HEK293 (cell line): ENCODE data around the gene KYAT1.
A peak's percentile ranks its signal among the peaks of the same experiment; 100 is the strongest.

Source experiments
- BCL11A ChIP-seq: fragments of 450-650 bp; formaldehyde crosslinking; IDR thresholded peaks from 2 replicates; pipeline ENCODE4 v1.5.1; 2016; ENCODE audit warnings: low read depth, missing biosample characterization, missing genetic modification characterization
- EGR2 ChIP-seq: fragments of 450-650 bp; formaldehyde crosslinking; IDR thresholded peaks from 2 replicates; pipeline ENCODE4 v1.5.1; 2016; ENCODE audit warnings: low read depth, missing biosample characterization, missing genetic modification characterization
- FEZF1 ChIP-seq: fragments of 450-650 bp; formaldehyde crosslinking; IDR thresholded peaks from 2 replicates; pipeline ENCODE4 v1.5.1; 2016; ENCODE audit warnings: missing biosample characterization, missing genetic modification characterization
- KLF10 ChIP-seq: fragments of 450-650 bp; IDR thresholded peaks from 2 replicates; pipeline ENCODE4 v1.5.1; 2018; ENCODE audit warnings: missing biosample characterization, mild to moderate bottlenecking, missing genetic modification characterization
- WT1 ChIP-seq: fragments of 450-650 bp; formaldehyde crosslinking; IDR thresholded peaks from 2 replicates; pipeline ENCODE4 v1.5.1; 2016; ENCODE audit warnings: missing biosample characterization, missing genetic modification characterization
- YY2 ChIP-seq: fragments of 450-650 bp; formaldehyde crosslinking; IDR thresholded peaks from 2 replicates; pipeline ENCODE4 v1.5.1; 2016; ENCODE audit warnings: missing biosample characterization, missing genetic modification characterization
- ZBTB20 ChIP-seq: fragments of 450-650 bp; formaldehyde crosslinking; IDR thresholded peaks from 2 replicates; pipeline ENCODE4 v1.5.1; 2016; ENCODE audit warnings: missing biosample characterization, missing genetic modification characterization
- ZBTB7A ChIP-seq: fragments of 450-650 bp; formaldehyde crosslinking; IDR thresholded peaks from 2 replicates; pipeline ENCODE4 v1.5.1; 2016; ENCODE audit warnings: low read depth, missing biosample characterization, missing genetic modification characterization
- ZBTB8A ChIP-seq: fragments of 450-650 bp; formaldehyde crosslinking; IDR thresholded peaks from 2 replicates; pipeline ENCODE4 v1.5.1; 2016; ENCODE audit warnings: missing biosample characterization, missing genetic modification characterization
- ZNF146 ChIP-seq: fragments of 450-650 bp; formaldehyde crosslinking; IDR thresholded peaks from 2 replicates; pipeline ENCODE4 v1.5.1; 2016; ENCODE audit warnings: missing biosample characterization, missing genetic modification characterization
- ZNF175 ChIP-seq: fragments of 450-650 bp; formaldehyde crosslinking; IDR thresholded peaks from 2 replicates; pipeline ENCODE4 v1.5.1; 2016; ENCODE audit warnings: missing biosample characterization, missing genetic modification characterization
- ZNF2 ChIP-seq: fragments of 450-650 bp; formaldehyde crosslinking; IDR thresholded peaks from 2 replicates; pipeline ENCODE4 v1.5.1; 2016; ENCODE audit warnings: missing biosample characterization, missing genetic modification characterization
- ZNF202 ChIP-seq: fragments of 450-650 bp; formaldehyde crosslinking; IDR thresholded peaks from 2 replicates; pipeline ENCODE4 v1.5.1; 2016; ENCODE audit warnings: missing biosample characterization, missing genetic modification characterization, borderline replicate concordance
- ZNF521 ChIP-seq: fragments of 450-650 bp; formaldehyde crosslinking; IDR thresholded peaks from 2 replicates; pipeline ENCODE4 v1.5.1; 2017; ENCODE audit warnings: missing biosample characterization, mild to moderate bottlenecking, missing genetic modification characterization
- ZNF555 ChIP-seq: fragments of 450-650 bp; formaldehyde crosslinking; conservative IDR thresholded peaks from 2 replicates; pipeline ENCODE4 v1.5.1; 2017; ENCODE audit warnings: missing biosample characterization, mild to moderate bottlenecking, missing genetic modification characterization, inconsistent platforms
- ZNF670 ChIP-seq: fragments of 450-650 bp; formaldehyde crosslinking; IDR thresholded peaks from 2 replicates; pipeline ENCODE4 v1.5.1; 2016; ENCODE audit warnings: missing biosample characterization, missing genetic modification characterization, low read depth
- ZNF76 ChIP-seq: fragments of 450-650 bp; formaldehyde crosslinking; IDR thresholded peaks from 2 replicates; pipeline ENCODE4; 2016; ENCODE audit warnings: low read depth, missing biosample characterization, missing genetic modification characterization, borderline replicate concordance
- ZSCAN16 ChIP-seq: fragments of 450-650 bp; formaldehyde crosslinking; IDR thresholded peaks from 2 replicates; pipeline ENCODE4 v1.5.1; 2016; ENCODE audit warnings: missing biosample characterization, missing genetic modification characterization
- TF ChIP-seq, protein P1 (sequence below): fragments of 450-650 bp; formaldehyde crosslinking; conservative IDR thresholded peaks from 2 replicates; pipeline ENCODE4 v1.5.1; 2016; ENCODE audit warnings: low read depth, missing biosample characterization, missing genetic modification characterization
- TF ChIP-seq, protein P2 (sequence below): IDR thresholded peaks from 2 replicates; pipeline ENCODE4 v1.6.1; 2011; ENCODE audit warnings: mild to moderate bottlenecking, low read depth, low read length, borderline replicate concordance
- TF ChIP-seq, protein P3 (sequence below): fragments of 450-650 bp; formaldehyde crosslinking; IDR thresholded peaks from 2 replicates; pipeline ENCODE4 v1.5.1; 2016; ENCODE audit warnings: missing biosample characterization, missing genetic modification characterization
- TF ChIP-seq, protein P4 (sequence below): fragments of 450-650 bp; formaldehyde crosslinking; IDR thresholded peaks from 2 replicates; pipeline ENCODE4 v1.5.1; 2016; ENCODE audit warnings: missing biosample characterization, missing genetic modification characterization
- TF ChIP-seq, protein P5 (sequence below): fragments of 450-650 bp; formaldehyde crosslinking; IDR thresholded peaks from 2 replicates; pipeline ENCODE4; 2016; ENCODE audit warnings: missing biosample characterization, missing genetic modification characterization
- TF ChIP-seq, protein P6 (sequence below): fragments of 450-650 bp; IDR thresholded peaks from 2 replicates; pipeline ENCODE4 v1.5.1; 2018; ENCODE audit warnings: missing biosample characterization, missing genetic modification characterization
- TF ChIP-seq, protein P7 (sequence below): fragments of 450-650 bp; formaldehyde crosslinking; IDR thresholded peaks from 2 replicates; pipeline ENCODE4 v1.5.1; 2016; ENCODE audit warnings: missing biosample characterization, missing genetic modification characterization

The KYAT1 gene

DNA sequence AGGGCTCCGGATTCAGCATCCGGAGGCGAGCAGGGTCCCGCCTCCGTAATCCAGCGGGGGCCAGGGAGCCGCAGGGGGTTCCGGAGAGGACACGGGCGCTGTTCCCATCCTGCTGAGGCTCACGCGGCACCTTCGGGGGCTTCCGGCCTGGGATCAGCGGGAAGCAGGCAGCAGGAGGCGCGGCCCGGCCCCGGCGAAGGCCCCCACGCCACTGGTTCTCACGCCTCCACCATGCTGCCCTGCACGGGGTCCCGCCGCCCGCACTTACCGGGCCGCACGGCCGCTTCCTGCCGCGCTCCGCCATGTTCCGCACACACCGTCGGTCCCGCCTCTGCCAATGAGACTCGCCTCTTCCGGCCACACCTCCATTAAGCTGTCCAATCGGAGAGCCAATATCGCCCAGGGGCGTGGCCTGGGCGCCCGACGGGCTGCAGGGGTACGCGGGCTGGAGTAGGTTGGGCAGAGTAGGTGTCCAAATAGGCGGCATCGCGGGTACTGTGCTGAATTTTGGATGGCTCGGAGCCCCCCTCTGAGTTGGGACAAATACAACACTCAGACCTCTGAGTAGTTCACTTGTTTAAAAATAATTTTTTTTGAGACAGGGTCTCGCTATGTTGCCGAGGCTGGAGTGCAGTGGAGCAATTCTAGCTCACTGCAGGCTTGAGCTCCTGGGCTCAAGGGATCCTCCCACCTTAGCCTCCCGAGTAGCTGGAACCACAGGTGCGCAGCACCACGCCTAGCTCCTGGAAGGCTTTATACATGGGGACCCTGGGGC is 52.1 kb downstream of the KYAT1 start, which contains the start of gene SPOUT1 (continued):
- TF ChIP-seq, protein P1, sequence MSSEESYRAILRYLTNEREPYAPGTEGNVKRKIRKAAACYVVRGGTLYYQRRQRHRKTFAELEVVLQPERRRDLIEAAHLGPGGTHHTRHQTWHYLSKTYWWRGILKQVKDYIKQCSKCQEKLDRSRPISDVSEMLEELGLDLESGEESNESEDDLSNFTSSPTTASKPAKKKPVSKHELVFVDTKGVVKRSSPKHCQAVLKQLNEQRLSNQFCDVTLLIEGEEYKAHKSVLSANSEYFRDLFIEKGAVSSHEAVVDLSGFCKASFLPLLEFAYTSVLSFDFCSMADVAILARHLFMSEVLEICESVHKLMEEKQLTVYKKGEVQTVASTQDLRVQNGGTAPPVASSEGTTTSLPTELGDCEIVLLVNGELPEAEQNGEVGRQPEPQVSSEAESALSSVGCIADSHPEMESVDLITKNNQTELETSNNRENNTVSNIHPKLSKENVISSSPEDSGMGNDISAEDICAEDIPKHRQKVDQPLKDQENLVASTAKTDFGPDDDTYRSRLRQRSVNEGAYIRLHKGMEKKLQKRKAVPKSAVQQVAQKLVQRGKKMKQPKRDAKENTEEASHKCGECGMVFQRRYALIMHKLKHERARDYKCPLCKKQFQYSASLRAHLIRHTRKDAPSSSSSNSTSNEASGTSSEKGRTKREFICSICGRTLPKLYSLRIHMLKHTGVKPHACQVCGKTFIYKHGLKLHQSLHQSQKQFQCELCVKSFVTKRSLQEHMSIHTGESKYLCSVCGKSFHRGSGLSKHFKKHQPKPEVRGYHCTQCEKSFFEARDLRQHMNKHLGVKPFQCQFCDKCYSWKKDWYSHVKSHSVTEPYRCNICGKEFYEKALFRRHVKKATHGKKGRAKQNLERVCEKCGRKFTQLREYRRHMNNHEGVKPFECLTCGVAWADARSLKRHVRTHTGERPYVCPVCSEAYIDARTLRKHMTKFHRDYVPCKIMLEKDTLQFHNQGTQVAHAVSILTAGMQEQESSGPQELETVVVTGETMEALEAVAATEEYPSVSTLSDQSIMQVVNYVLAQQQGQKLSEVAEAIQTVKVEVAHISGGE = peak; percentile 84
- no peak; the same call in 1 of the 2 replicates for TF ChIP-seq WT1 (tag by site-specific recombination)
- no peak for TF ChIP-seq ZNF175 (tag by site-specific recombination)
- TF ChIP-seq, protein P2, sequence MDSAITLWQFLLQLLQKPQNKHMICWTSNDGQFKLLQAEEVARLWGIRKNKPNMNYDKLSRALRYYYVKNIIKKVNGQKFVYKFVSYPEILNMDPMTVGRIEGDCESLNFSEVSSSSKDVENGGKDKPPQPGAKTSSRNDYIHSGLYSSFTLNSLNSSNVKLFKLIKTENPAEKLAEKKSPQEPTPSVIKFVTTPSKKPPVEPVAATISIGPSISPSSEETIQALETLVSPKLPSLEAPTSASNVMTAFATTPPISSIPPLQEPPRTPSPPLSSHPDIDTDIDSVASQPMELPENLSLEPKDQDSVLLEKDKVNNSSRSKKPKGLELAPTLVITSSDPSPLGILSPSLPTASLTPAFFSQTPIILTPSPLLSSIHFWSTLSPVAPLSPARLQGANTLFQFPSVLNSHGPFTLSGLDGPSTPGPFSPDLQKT = no peak
- TF ChIP-seq ZBTB7A (tag by site-specific recombination) = 0 out of 2 replicates have a peak, but pooled peaks have one; percentile 50
- peak; percentile 72; the same call in 1 of the 2 replicates for TF ChIP-seq ZNF76 (tag by site-specific recombination)
- TF ChIP-seq, protein P3, sequence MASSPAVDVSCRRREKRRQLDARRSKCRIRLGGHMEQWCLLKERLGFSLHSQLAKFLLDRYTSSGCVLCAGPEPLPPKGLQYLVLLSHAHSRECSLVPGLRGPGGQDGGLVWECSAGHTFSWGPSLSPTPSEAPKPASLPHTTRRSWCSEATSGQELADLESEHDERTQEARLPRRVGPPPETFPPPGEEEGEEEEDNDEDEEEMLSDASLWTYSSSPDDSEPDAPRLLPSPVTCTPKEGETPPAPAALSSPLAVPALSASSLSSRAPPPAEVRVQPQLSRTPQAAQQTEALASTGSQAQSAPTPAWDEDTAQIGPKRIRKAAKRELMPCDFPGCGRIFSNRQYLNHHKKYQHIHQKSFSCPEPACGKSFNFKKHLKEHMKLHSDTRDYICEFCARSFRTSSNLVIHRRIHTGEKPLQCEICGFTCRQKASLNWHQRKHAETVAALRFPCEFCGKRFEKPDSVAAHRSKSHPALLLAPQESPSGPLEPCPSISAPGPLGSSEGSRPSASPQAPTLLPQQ (tag by site-specific recombination) = peak; percentile 59; the same call in 1 of the 2 replicates
- TF ChIP-seq ZBTB20 (tag by site-specific recombination) = peak; percentile 86; the same call in 1 of the 2 replicates
- TF ChIP-seq, protein P4, sequence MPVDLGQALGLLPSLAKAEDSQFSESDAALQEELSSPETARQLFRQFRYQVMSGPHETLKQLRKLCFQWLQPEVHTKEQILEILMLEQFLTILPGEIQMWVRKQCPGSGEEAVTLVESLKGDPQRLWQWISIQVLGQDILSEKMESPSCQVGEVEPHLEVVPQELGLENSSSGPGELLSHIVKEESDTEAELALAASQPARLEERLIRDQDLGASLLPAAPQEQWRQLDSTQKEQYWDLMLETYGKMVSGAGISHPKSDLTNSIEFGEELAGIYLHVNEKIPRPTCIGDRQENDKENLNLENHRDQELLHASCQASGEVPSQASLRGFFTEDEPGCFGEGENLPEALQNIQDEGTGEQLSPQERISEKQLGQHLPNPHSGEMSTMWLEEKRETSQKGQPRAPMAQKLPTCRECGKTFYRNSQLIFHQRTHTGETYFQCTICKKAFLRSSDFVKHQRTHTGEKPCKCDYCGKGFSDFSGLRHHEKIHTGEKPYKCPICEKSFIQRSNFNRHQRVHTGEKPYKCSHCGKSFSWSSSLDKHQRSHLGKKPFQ (tag by site-specific recombination) = no peak
- peak; percentile 100 for TF ChIP-seq ZBTB8A (tag by site-specific recombination)
- peak; percentile 28; the same call in 1 of the 2 replicates for TF ChIP-seq ZNF146 (tag by site-specific recombination)
- no peak for TF ChIP-seq BCL11A (tag by site-specific recombination)
- no peak for TF ChIP-seq FEZF1 (tag by site-specific recombination)
- peak; percentile 84 for TF ChIP-seq EGR2 (tag by site-specific recombination)
- TF ChIP-seq ZNF2 = peak; percentile 78
- no peak for TF ChIP-seq ZNF670 (tag by site-specific recombination)
- no peak for TF ChIP-seq ZNF555 (tag by site-specific recombination)
- TF ChIP-seq ZNF202 (tag by site-specific recombination) = no peak
- peak; percentile 89 for TF ChIP-seq YY2 (tag by site-specific recombination)
- no peak for TF ChIP-seq ZSCAN16 (tag by site-specific recombination)
- TF ChIP-seq ZNF521 (tag by site-specific recombination) = no peak
- TF ChIP-seq, protein P5, sequence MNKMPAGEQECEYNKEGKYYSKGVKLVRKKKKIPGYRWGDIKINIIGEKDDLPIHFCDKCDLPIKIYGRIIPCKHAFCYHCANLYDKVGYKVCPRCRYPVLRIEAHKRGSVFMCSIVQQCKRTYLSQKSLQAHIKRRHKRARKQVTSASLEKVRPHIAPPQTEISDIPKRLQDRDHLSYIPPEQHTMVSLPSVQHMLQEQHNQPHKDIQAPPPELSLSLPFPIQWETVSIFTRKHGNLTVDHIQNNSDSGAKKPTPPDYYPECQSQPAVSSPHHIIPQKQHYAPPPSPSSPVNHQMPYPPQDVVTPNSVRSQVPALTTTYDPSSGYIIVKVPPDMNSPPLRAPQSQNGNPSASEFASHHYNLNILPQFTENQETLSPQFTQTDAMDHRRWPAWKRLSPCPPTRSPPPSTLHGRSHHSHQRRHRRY = no peak
- peak; percentile 99 for TF ChIP-seq KLF10 (tag by site-specific recombination)
- TF ChIP-seq, protein P6, sequence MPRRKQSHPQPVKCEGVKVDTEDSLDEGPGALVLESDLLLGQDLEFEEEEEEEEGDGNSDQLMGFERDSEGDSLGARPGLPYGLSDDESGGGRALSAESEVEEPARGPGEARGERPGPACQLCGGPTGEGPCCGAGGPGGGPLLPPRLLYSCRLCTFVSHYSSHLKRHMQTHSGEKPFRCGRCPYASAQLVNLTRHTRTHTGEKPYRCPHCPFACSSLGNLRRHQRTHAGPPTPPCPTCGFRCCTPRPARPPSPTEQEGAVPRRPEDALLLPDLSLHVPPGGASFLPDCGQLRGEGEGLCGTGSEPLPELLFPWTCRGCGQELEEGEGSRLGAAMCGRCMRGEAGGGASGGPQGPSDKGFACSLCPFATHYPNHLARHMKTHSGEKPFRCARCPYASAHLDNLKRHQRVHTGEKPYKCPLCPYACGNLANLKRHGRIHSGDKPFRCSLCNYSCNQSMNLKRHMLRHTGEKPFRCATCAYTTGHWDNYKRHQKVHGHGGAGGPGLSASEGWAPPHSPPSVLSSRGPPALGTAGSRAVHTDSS (tag by site-specific recombination) = no peak
- TF ChIP-seq, protein P7, sequence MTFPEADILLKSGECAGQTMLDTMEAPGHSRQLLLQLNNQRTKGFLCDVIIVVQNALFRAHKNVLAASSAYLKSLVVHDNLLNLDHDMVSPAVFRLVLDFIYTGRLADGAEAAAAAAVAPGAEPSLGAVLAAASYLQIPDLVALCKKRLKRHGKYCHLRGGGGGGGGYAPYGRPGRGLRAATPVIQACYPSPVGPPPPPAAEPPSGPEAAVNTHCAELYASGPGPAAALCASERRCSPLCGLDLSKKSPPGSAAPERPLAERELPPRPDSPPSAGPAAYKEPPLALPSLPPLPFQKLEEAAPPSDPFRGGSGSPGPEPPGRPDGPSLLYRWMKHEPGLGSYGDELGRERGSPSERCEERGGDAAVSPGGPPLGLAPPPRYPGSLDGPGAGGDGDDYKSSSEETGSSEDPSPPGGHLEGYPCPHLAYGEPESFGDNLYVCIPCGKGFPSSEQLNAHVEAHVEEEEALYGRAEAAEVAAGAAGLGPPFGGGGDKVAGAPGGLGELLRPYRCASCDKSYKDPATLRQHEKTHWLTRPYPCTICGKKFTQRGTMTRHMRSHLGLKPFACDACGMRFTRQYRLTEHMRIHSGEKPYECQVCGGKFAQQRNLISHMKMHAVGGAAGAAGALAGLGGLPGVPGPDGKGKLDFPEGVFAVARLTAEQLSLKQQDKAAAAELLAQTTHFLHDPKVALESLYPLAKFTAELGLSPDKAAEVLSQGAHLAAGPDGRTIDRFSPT (tag by site-specific recombination) = peak; percentile 92
